ENCODE results near the gene PCDHGA9.
"Not testable (repeated sequence)": the region's sequence is repeated elsewhere in the genome, so short reads cannot be mapped to it uniquely, and the experiment has no call there.

Gene PCDHGA9

DNA sequence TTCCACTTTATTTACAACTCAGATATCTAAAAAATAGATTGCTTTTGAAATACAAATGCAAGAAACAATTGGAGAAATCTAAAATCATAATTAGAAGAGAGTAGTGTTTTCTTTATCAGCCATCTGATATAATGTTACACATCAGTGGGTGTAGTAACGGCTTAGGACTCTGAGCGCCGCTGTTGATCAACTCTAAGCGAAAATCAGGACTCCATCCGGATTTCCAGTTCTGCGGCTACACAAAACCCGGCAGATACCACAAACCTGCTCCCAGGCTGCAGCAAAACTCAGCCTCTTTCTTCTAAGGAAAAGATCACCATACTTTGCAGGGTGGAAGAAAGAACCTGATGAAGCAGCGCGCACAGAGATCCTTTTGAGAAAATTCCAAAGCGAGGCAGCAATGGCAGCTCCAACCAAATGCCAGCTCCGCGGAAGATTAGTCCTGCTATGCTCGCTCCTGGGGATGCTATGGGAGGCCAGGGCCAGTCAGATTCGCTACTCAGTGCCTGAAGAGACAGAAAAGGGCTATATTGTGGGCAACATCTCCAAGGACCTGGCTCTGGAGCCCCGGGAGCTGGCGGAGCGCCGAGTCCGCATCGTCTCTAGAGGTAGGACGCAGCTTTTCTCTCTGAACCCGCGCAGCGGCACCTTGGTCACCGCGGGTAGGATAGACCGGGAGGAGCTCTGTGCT is at the start of gene PCDHGA9:
TSS of gene PCDHGA9 (plus strand) at position 226 of the 691 bp plus-strand sequence. CDS start at position 401, 175 bp downstream.
- no peak for DNase-seq

DNA sequence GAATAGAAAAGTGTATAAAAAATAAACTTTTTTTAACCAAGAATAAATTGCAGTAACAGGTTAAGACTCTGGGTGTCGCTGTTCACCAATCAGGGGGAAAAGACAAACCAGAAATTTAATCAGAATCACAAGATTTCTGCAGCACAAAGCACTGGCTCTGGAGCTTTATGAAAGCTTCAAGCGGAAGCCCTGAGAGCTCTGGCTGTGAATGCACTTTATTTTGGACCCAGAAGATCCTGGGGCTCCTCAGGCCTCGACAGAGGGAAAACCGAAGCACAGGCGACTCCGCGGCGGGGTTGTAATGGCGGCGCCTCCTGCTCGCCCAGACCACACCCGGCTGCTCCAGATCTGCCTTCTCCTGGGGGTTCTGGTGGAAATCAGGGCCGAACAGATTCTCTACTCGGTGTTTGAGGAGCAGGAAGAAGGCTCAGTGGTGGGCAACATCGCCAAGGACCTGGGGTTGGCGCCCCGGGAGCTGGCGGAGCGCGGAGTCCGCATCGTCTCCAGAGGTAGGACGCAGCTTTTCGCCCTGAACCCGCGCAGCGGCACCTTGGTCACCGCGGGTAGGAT is 47.6 kb upstream of the PCDHGA9 start, which contains the start of gene PCDHGA4:
TSS of gene PCDHGA4 (plus strand) at position 122 of the 570 bp plus-strand sequence. CDS start at position 209, 87 bp downstream.
- DNase-seq: no peak

- DNase-seq: no peak
These were observed 46.9 kb upstream of the PCDHGA9 start for GRCh38 chr5:141355641-141356040.

GRCh38 chr5:141356133-141356532 is 46.4 kb upstream of the PCDHGA9 start:
- DNase-seq: no peak

DNA sequence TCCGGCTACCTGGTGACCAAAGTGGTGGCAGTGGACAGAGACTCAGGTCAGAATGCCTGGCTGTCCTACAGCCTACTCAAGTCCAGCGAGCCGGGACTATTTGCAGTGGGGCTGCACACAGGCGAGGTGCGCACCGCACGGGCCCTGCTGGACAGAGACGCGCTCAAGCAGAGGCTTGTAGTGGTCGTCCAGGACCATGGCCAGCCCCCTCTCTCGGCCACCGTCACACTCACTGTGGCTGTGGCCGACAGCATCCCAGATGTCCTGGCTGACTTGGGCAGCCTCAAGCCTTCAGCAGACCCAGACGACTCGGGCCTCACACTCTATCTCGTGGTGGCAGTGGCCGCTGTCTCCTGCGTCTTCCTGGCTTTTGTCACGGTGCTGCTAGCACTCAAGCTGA is 45.6 kb upstream of the PCDHGA9 start:
- no peak for DNase-seq

DNA sequence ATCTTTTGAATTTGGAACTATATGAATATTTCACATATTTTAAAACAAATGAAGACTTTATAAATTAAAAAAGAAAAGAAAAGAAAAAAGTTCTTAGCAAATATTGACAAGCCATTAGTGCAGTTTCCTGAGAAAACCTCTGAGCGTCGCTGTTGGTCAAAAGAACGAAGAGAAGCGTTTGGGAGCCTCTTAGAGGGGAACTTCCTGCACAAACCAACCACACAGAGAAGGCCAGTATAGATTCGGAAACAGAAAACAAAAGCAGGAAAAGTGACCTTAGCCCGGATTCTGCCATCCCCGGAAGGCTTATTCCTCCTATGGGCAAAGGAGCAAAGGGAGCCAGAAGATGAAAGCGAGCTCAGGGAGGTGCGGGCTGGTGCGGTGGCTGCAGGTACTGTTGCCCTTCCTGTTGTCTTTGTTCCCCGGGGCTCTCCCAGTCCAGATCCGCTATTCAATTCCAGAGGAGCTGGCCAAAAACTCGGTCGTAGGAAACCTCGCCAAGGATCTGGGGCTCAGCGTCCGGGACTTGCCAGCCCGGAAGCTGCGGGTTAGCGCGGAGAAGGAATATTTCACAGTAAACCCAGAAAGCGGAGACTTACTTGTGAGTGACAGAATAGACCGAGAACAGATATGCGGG is 42.7 kb upstream of the PCDHGA9 start, which contains the start of gene PCDHGB2:
TSS of gene PCDHGB2 (plus strand) at position 205 of the 637 bp plus-strand sequence. CDS start at position 347, 142 bp downstream.
- no peak for DNase-seq

- no peak for DNase-seq
These were observed 41.9 kb upstream of the PCDHGA9 start for GRCh38 chr5:141360685-141361084.

- no peak for DNase-seq
These were observed 39.9 kb upstream of the PCDHGA9 start for GRCh38 chr5:141362719-141363118.

DNA sequence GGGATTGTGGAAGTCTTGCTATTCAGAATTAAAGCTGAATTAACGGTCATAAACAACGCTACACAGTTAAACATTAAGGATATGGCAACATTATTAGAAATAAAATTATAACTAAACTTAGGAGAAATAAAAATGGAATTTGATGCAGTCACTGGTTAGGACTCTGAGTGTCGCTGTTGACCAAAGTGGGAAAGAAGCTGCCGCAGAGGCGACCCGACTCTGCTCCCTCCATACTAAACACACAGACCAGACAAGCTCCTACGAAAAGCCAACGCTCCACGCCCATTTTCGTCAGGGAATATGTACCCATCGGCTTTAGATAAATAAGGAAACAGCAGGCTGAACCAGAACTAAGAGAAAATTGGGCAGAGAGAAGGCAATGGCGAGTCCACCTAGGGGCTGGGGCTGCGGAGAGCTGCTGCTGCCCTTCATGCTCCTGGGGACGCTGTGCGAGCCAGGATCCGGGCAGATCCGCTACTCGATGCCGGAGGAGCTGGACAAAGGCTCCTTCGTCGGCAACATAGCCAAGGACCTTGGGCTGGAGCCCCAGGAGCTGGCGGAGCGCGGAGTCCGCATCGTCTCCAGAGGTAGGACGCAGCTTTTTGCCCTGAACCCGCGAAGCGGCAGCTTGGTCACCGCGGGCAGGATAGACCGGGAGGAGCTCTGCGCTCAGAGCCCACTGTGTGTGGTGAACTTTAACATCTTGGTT is 38.5 kb upstream of the PCDHGA9 start, which contains the start of gene PCDHGA5:
TSS of gene PCDHGA5 (plus strand) at position 211 of the 709 bp plus-strand sequence. CDS start at position 380, 169 bp downstream.
- no peak for DNase-seq

DNA sequence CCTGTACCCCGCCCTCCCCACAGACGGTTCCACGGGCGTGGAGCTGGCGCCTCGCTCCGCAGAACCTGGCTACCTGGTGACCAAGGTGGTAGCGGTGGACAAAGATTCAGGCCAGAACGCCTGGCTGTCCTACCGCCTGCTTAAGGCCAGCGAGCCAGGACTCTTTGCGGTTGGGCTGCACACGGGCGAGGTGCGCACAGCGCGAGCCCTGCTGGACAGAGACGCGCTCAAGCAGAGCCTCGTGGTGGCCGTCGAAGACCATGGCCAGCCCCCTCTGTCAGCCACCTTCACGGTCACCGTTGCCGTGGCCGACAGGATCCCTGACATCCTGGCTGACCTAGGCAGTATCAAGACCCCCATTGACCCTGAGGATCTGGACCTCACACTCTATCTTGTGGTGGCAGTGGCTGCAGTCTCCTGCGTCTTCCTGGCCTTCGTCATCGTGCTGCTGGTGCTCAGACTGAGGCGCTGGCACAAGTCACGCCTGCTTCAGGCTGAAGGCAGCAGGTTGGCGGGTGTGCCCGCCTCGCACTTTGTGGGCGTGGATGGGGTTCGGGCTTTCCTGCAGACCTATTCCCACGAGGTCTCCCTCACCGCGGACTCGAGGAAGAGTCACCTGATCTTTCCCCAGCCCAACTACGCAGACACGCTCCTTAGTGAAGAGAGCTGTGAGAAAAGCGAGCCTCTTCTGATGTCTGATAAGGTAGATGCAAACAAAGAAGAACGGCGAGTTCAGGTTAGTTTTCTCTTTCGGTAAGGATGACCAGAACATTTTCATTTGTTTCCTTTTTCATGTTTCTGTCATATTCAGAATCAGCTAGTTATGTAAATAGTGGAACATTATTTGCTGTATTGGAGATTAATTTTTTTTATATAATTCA is 36.3 kb upstream of the PCDHGA9 start:
- DNase-seq: no peak

DNA sequence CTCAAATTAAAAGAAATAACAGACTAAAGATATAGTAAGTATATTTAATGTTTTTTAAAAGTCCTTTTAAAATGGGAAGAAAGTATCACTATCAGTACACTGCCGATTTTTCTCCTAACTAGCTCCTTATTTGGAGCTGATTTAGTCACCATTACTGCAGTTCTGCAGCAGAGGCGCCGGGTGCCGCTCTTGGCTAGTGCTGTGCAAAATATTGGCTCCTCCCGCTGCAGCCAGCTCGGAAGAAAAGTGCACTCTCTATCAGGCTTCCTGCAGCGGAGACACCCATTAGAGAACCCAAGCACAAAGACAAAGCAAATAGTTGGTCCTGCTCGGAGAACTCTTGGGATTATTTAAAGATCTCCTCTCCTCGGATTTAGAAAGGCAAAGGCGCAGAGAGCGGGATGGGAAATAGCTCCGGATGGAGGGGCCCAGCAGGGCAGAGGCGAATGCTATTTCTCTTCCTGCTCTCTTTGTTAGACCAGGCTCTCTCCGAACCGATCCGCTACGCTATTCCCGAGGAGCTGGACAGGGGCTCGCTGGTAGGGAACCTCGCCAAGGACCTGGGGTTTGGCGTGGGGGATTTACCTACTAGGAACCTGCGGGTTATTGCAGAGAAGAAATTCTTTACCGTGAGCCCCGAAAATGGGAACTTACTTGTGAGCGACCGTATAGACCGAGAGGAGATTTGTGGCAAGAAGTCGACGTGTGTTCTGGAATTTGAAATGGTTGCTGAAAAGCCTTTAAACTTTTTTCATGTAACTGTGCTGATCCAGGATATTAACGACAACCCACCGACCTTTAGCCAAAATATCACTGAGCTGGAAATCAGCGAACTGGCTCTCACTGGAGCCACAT is 32.4 kb upstream of the PCDHGA9 start, which contains the start of gene PCDHGB3:
TSS of gene PCDHGB3 (plus strand) at position 249 of the 855 bp plus-strand sequence. CDS start at position 402, 153 bp downstream.
- no peak for DNase-seq

- no peak for DNase-seq
These were observed 30.8 kb upstream of the PCDHGA9 start for GRCh38 chr5:141371572-141372475.

GRCh38 chr5:141373673-141374317 is 28.8 kb upstream of the PCDHGA9 start, which contains the start of gene PCDHGA6:
Gene PCDHGA6, plus strand, starts transcription at chr5:141373891. Its CDS starts 193 bp downstream, at chr5:141374084.
- DNase-seq: no peak

GRCh38 chr5:141374627-141375026 is 28.0 kb upstream of the PCDHGA9 start:
- DNase-seq: no peak

GRCh38 chr5:141375444-141376155 is 27.0 kb upstream of the PCDHGA9 start:
- not testable (repeated sequence) for DNase-seq

DNA sequence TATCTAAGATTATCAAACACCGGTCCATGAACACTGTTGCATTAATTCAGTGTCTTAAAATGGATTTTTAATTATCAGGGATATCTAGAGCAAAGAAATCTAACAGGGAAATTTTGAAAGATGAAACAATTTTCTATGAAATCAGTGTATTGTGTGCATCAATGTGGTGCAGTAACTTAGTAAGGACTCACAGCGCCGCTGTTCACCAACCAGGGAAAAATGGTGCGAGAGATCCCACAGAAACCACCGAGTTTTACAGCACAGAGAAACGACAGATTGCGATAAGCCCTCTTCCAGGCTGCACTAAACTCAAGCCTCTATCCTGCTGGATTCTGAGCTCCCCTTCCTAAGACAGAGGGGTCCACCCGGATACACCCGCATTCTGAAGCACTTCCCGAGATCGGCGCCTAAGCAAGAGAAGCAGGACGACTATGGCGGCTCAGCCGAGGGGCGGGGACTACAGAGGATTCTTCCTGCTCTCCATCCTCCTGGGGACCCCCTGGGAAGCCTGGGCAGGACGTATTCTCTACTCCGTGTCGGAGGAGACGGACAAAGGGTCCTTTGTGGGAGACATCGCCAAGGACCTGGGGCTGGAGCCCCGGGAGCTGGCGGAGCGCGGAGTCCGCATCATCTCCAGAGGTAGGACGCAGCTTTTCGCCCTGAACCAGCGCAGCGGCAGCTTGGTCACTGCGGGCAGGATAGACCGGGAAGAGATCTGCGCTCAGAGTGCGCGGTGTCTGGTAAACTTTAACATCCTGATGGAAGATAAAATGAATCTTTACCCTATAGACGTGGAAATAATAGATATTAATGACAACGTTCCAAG is 19.9 kb upstream of the PCDHGA9 start, which contains the start of gene PCDHGA7:
TSS of gene PCDHGA7 (plus strand) at position 274 of the 826 bp plus-strand sequence. CDS start at position 432, 158 bp downstream.
- DNase-seq: no peak

DNA sequence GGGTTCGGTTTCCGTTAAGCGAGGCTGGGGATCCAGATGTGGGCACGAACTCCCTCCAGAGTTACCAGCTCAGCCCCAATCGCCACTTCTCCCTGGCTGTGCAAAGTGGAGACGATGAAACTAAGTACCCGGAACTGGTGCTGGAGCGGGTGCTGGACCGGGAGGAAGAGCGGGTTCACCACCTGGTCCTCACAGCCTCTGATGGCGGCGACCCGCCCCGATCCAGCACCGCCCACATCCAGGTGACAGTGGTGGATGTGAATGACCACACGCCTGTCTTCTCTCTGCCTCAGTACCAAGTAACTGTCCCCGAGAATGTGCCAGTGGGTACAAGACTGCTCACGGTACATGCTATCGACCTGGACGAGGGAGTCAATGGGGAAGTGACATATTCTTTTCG is 19.2 kb upstream of the PCDHGA9 start:
- no peak for DNase-seq

Data from stimulated activated CD8-positive, alpha-beta memory T cell treated with anti-CD3 and anti-CD28 coated beads, Interleukin-4, amount 100 ng/mL, for 48 hours (primary cell).